Hematopoietic multipotent progenitor cell treated with erythropoietin and hydrocortisone succinate and interleukin-3 and kit ligand, for 17 days (in vitro differentiated cells): ENCODE data around the gene C1orf141.
"Not testable (repeated sequence)": the region's sequence is repeated elsewhere in the genome, so short reads cannot be mapped to it uniquely, and the experiment has no call there.

Experiments
- DNase-seq: peaks from one replicate; pipeline ENCODE4 v3.0.0-alpha.2; 2015; ENCODE audit warnings: low spot score

The C1orf141 gene

GRCh38 chr1:67142931-67143330 is 8.2 kb upstream of the C1orf141 start:
- DNase-seq = no peak

- DNase-seq = not testable (repeated sequence)
Observed at GRCh38 chr1:67141832-67142231, 7.1 kb upstream of the C1orf141 start.

- no peak for DNase-seq
Observed at GRCh38 chr1:67140460-67140859, 5.7 kb upstream of the C1orf141 start.

GRCh38 chr1:67138813-67139499 is 4.2 kb upstream of the C1orf141 start:
- DNase-seq = no peak

GRCh38 chr1:67137307-67137753 is 2.6 kb upstream of the C1orf141 start:
- DNase-seq = no peak

GRCh38 chr1:67135354-67135753 is 584 bp upstream of the C1orf141 start:
- no peak for DNase-seq

- no peak for DNase-seq
Observed at GRCh38 chr1:67133177-67133576, 1.6 kb downstream of the C1orf141 start.

- DNase-seq = no peak
Observed at GRCh38 chr1:67130673-67131072, 4.1 kb downstream of the C1orf141 start.

GRCh38 chr1:67126974-67127373 is 7.8 kb downstream of the C1orf141 start:
- no peak for DNase-seq

- DNase-seq = no peak
Observed at GRCh38 chr1:67126111-67126746, 8.5 kb downstream of the C1orf141 start.

GRCh38 chr1:67124455-67124854 is 10.3 kb downstream of the C1orf141 start:
- no peak for DNase-seq

GRCh38 chr1:67120855-67121619 is 13.7 kb downstream of the C1orf141 start:
- DNase-seq = no peak

- no peak for DNase-seq
Observed at GRCh38 chr1:67118646-67119045, 16.1 kb downstream of the C1orf141 start.

GRCh38 chr1:67118191-67118590 is 16.6 kb downstream of the C1orf141 start:
- DNase-seq = no peak

- DNase-seq = no peak
Observed at GRCh38 chr1:67114162-67114561, 20.6 kb downstream of the C1orf141 start.

GRCh38 chr1:67110352-67110751 is 24.4 kb downstream of the C1orf141 start:
- DNase-seq = no peak

GRCh38 chr1:67105508-67105907 is 29.3 kb downstream of the C1orf141 start:
- no peak for DNase-seq

GRCh38 chr1:67103548-67103947 is 31.2 kb downstream of the C1orf141 start:
- no peak for DNase-seq

GRCh38 chr1:67100833-67101232 is 33.9 kb downstream of the C1orf141 start:
- DNase-seq = no peak

- DNase-seq = no peak
Observed at GRCh38 chr1:67097305-67097704, 37.5 kb downstream of the C1orf141 start.

GRCh38 chr1:67094191-67094590 is 40.6 kb downstream of the C1orf141 start:
- DNase-seq = no peak

- DNase-seq = no peak
Observed at GRCh38 chr1:67089685-67090208, 45.0 kb downstream of the C1orf141 start.

- DNase-seq = no peak
Observed at GRCh38 chr1:67088440-67088839, 46.3 kb downstream of the C1orf141 start.
